Adrenal gland (tissue), 12 donors: ENCODE results near the gene CSNK1A1. TPM values are rescaled to one million over a fixed set of nuclear protein-coding genes. Genes with fewer than 3 reads are reported as not detected.

ENCODE experiments used
- DNase-seq, 7 donors: peaks; one replicate each; pipeline ENCODE4 v3.0.0-alpha.2; 2019 to 2020
- H3K27ac ChIP-seq, 5 donors: fragments of 200-600 bp; sonication (generic) in 4 of 5; 1 replicate in 3 of 5; 2 replicates in 2 of 5; pipeline versions ENCODE4 v1.5.1 to v1.8.0; 2016 to 2020; ENCODE audit warnings: mild to moderate bottlenecking in 1 of 5
- H3K27me3 ChIP-seq: fragments of 200-600 bp; 2 replicates; pipeline ENCODE4 v1.8.0; 2021
- H3K36me3 ChIP-seq, 2 donors: fragments of 200-600 bp; replicated peaks in 1 of 2; 1 replicate in 1 of 2; 2 replicates in 1 of 2; pipeline versions ENCODE4 v1.5.1 to v1.8.0; 2018 to 2022
- H3K4me1 ChIP-seq, 2 donors: fragments of 200-600 bp; replicated peaks in 1 of 2; 1 replicate in 1 of 2; 2 replicates in 1 of 2; pipeline versions ENCODE4 v1.5.1 to v1.8.0; 2018 to 2021
- H3K4me3 ChIP-seq, 4 donors: fragments of 200-600 bp; sonication (generic) in 3 of 4; one replicate each; pipeline ENCODE4 v1.5.1; 2016 to 2018
- H3K9me3 ChIP-seq, 3 donors: fragments of 200-600 bp; sonication (generic) in 1 of 3; replicated peaks in 1 of 3; 1 replicate in 2 of 3; 2 replicates in 1 of 3; pipeline versions ENCODE4 v1.5.1 to v1.8.0; 2016 to 2021
- CTCF ChIP-seq, 6 experiments: fragments of 450-650 bp in 4 of 6; fragments of 200-600 bp in 2 of 6; sonication (generic) in 1 of 6; IDR thresholded peaks; 1 replicate in 5 of 6; 2 replicates in 1 of 6; pipeline versions ENCODE4 v1.5.1 to v1.8.0; 2016 to 2021; ENCODE audit warnings: antibody characterized with exemption in 6 of 6, mild to moderate bottlenecking in 2 of 6, moderate library complexity in 1 of 6
- POLR2A ChIP-seq, 2 donors: fragments of 450-650 bp; IDR thresholded peaks; one replicate each; pipeline ENCODE4 v1.6.1; 2017; ENCODE audit warnings: antibody characterized with exemption in 2 of 2, mild to moderate bottlenecking in 2 of 2, moderate library complexity in 1 of 2
- WGBS, 4 donors: extraction: QIAGEN DNeasy Blood & Tissue Kit in 2 of 4; methylation state at CpG; one replicate each; pipeline versions ENCODE4 v1.1.5 to v1.1.7; 2013 to 2017; 5-methylcytosine and 5-hydroxymethylcytosine counted together
- intact Hi-C, 2 donors: fragments of 100-400 bp; cut with DNase I; formaldehyde crosslinking; loops; one replicate each; pipeline versions ENCODE4 v1.14.1 to v1.15.0; 2022 to 2023
- polyA plus RNA-seq, 3 donors: library from polyadenylated mRNA; stranded (reverse); fragments of 200-250 nt in 2 of 3; fragments of 350-450 nt in 1 of 3; fragmentation: Illumina TruSeq in 1 of 3; extraction: RNeasy Lipid Tissue Mini Kit (QIAGEN cat#74804) in 1 of 3; gene quantifications; one replicate each; pipeline ENCODE4 v1.2.3, GENCODE V29; 2013 to 2014
- total RNA-seq, 9 donors: library from RNA; depleted of rRNA in 4 of 9; stranded (reverse); fragments of >200 nt in 4 of 9; fragments of 120-200 nt in 1 of 9; fragmentation: NEBNext Ultra II Directional in 1 of 9; extraction: Animal tissue kit (Norgen Biotek cat#: 25700) in 1 of 9; gene quantifications; one replicate each; pipeline versions ENCODE4 v1.1.0 to v1.2.4, GENCODE V29; 2013 to 2023
- donor health status: healthy with polysubstance abuse.
- donor health status: Bipolar disorder and iron deficiency.
- donor health status: DM: yes; HTN: yes; CAD: no.
- donor health status: DM: no; HTN: no; CAD: no.
- donor health status: DM: no; HTN: no; CAD: no.
- donor health status: DM: yes; HTN: yes; CAD: no.

CSNK1A1 gene
- total and polyA plus RNA-seq, 12 donors = 51.0 to 301 (median 220) TPM

GRCh38 chr5:149443210-149443609, 108.0 kb downstream of the CSNK1A1 start:
- H3K36me3 ChIP-seq = no peaks in the 10 kb centered on the region
- WGBS, 4 donors = 74 to 91% (median 80%) methylated on average over 7 of the region's 7 CpGs
- H3K27ac ChIP-seq = peak overlapping the region in 2 of 5 donors; percentile 67 to 69
- H3K27me3 ChIP-seq = no peaks in the 10 kb centered on the region
- no peaks in the 10 kb centered on the region for H3K9me3 ChIP-seq
- no peak for DNase-seq
- H3K4me1 ChIP-seq = peaks cover 8 to 30% of the 10 kb centered on the region in 2 donors
- intact Hi-C loops = loop anchor here (5.0 kb wide), 3 partner anchors 114 to 174 kb away; no protein-coding TSS in a partner anchor
- H3K4me3 ChIP-seq = no peak overlapping the region
- TF ChIP-seq CTCF (IDR thresholded peaks at IDR 0.05) = no peak
- TF ChIP-seq POLR2A (IDR thresholded peaks at IDR 0.05) = no peak

GRCh38 chr5:149442563-149443182, 108.6 kb downstream of the CSNK1A1 start:
- Histone ChIP-seq H3K36me3 (no peaks in the 10 kb centered on the region), H3K4me1 (peaks cover 8 to 29% of the 10 kb centered on the region in 2 donors), H3K27ac (peak overlapping the region in 2 of 5 donors; percentile 67 to 69), H3K9me3 (no peaks in the 10 kb centered on the region), H3K4me3 (no peak overlapping the region), H3K27me3 (no peaks in the 10 kb centered on the region)
- WGBS, 4 donors = 27 to 39% (median 34%) methylated on average over 13 to 17 of the region's 17 CpGs
- peak; percentile 80 to 94 (median 87) for DNase-seq
- TF ChIP-seq CTCF (IDR thresholded peaks at IDR 0.05) = peak; percentile 82 to 98 (median 95)
- TF ChIP-seq POLR2A (IDR thresholded peaks at IDR 0.05) = no peak
- intact Hi-C loops = loop anchor here (5.0 kb wide), 3 partner anchors 115 to 175 kb away; no protein-coding TSS in a partner anchor

Other genes with a start within 250 kb of the CSNK1A1 start
- 10 to 100 TPM in 7 of 9 donors, 1 to 10 TPM in 2; 7.5 to 17.4 (median 13.8) TPM for gene GRPEL2, start 205.9 kb downstream of the CSNK1A1 start, total RNA-seq
- gene GRPEL2, start 205.9 kb downstream of the CSNK1A1 start, polyA plus RNA-seq = 1 to 10 TPM; 3.9 to 9.0 (median 7.6) TPM
- gene PCYOX1L, start 193.4 kb downstream of the CSNK1A1 start, total RNA-seq = 10 to 100 TPM in 2 of 9 donors, 1 to 10 TPM in 7; 4.7 to 17.1 (median 8.1) TPM
- gene PCYOX1L, start 193.4 kb downstream of the CSNK1A1 start, polyA plus RNA-seq = 10 to 100 TPM; 12.3 to 15.4 (median 15.0) TPM
- 10 to 100 TPM in 1 of 9 donors, 1 to 10 TPM in 7, not detected in 1; 1.6 to 20.1 (median 2.9) TPM for gene IL17B, start 172.1 kb downstream of the CSNK1A1 start, total RNA-seq
- 1 to 10 TPM; 1.5 to 9.7 (median 2.8) TPM for gene IL17B, start 172.1 kb downstream of the CSNK1A1 start, polyA plus RNA-seq
- 1 to 10 TPM in 8 of 9 donors, under 1 TPM in 1; 0.83 to 8.4 (median 4.3) TPM for gene ARHGEF37, start 30.1 kb upstream of the CSNK1A1 start, total RNA-seq
- 1 to 10 TPM; 1.8 to 4.3 (median 2.3) TPM for gene ARHGEF37, start 30.1 kb upstream of the CSNK1A1 start, polyA plus RNA-seq
- 1 to 10 TPM; 1.4 to 5.9 (median 2.6) TPM for gene PPARGC1B, start 178.9 kb upstream of the CSNK1A1 start, total RNA-seq
- gene PPARGC1B, start 178.9 kb upstream of the CSNK1A1 start, polyA plus RNA-seq = 1 to 10 TPM in 2 of 3 donors, under 1 TPM in 1; 0.37 to 2.4 (median 1.1) TPM